Erythroblast (primary cell): Measurements from ENCODE around the gene MICU1.
"Not testable (repeated sequence)": the region's sequence is repeated elsewhere in the genome, so short reads cannot be mapped to it uniquely, and the experiment has no call there.

ENCODE experiments used
- DNase-seq, 2 experiments: peaks; one replicate each; lab custom pipeline; 2025; lab: John Stamatoyannopoulos, UW
- GATA1 ChIP-seq: IDR thresholded peaks from 2 replicates; pipeline ENCODE4 v1.6.1; 2011; ENCODE audit warnings: low read depth, mild to moderate bottlenecking, control low read depth, low read length, moderate library complexity
- POLR2A ChIP-seq: IDR thresholded peaks from 2 replicates; pipeline ENCODE4 v1.6.1; 2011; ENCODE audit warnings: mild to moderate bottlenecking, low read length

MICU1 gene

DNA sequence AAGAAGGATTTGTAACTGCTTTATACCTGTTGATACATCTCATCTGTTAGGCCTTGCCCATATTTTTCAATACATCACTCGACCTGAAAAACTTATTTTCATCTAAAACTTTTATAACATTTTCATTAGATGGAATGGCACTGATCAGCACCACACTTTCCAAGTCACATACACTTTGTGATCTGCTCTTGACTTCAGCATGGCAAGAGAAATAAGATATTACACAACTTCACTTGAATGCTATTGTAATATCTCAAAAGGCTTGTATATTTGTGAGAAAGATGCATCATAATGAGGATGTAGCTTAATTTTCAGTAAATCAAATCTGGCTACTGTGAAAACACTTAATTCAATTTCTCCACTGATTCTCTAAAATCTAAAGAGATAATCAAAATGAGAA is 126.2 kb downstream of the MICU1 start:
- TF ChIP-seq GATA1, result no peak
- no peak for DNase-seq

DNA sequence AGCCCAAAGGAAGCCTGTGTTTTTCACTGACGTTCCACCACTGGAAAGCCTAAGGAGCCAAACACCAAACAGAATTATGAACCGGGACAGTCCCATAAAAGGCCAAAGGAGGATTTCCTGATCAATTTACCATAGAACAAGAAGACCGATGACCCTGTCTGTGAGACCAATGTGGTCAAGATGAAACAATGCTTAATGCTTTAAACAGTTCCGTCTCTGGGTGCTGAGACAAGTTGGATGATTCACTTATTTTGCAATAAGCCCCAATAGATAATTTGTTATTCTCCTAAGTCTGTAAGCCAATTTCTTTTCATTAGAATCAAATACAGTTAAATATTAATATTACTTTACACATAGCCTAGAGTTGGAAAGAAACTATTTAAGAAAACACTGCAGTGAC is 134.9 kb downstream of the MICU1 start:
- DNase-seq, result no peak

DNA sequence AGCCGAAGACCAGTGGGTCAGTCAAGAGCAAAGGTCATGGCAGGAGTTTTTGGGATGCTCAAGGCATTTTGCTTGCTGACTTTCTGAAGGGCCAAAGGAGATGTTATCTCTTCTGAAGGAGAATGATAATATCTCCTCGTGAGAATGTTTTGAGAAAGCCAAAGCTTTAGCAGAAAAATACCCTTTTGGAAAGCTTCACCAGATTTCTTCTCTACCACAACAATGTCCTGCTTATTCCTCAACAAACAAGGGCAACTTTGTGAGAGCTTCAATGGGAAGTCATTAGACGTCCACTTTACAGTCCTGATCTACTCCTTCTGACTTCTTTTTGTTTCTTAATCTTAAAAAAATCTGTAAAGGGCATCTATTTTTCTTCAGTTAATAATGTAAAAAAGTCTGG is 138.4 kb downstream of the MICU1 start:
- TF ChIP-seq POLR2A, result no peak
- no peak for TF ChIP-seq GATA1
- no peak for DNase-seq

More for the DNA sequence above, 134.9 kb downstream of the MICU1 start:
- TF ChIP-seq POLR2A (no peak), GATA1 (no peak)

DNA sequence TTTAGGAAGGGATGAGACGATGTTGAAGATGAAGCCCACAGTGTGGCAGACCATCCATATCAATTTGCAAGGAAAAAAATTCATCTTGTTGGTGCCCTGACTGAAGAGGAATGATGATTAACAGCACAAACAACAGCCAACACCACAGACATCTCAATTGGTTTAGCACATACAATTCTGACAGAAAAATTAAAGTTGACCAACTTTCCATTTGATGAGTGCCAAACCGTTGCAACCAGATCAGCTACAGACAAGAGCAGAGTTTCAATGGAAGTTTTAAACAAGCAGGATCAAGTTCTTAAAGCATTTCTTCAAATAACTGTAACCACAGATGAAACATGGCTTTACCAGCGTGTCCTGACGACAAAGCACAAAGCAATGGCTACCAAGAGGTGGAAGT is 138.8 kb downstream of the MICU1 start:
- no peak for DNase-seq
- TF ChIP-seq GATA1 (no peak), POLR2A (no peak)

DNA sequence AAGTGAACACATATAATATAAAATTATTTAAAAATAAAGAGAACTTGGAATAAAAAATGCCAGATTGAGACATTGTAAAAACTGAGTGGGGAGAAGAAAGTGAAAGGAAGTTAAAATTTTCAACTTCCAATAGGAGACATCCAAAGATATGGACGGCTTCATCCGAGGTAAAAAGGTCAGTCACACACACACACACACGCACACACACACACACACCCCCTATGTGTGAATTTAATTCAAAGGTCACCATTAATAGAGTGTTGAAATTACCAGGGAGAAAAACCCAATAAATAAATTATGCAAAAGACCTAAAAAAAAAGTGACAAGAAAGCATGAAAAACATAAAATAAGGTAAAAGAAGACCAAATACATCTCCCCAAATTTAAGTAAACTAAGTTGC is 140.2 kb downstream of the MICU1 start:
- TF ChIP-seq POLR2A, result no peak
- TF ChIP-seq GATA1, result no peak
- DNase-seq, result no peak

DNA sequence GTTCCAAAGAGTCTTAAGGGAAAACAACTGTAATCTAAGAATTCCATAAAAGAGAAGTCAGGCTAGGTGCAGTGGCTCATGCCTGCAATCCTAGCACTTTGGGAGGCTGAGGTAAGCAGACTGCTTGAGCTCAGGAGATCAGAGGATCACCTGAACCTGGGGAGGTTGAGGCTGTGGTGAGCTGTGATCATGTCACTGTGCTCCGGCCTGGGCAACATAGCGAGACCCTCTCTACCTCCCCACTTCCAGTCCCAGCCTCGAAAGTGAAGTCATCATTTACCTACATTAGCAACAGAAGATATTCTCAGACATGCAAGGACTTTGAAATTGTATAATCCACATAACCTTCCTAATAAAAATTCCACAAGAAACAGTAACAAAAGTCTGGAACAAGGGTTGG is 141.4 kb downstream of the MICU1 start:
- TF ChIP-seq POLR2A (no peak), GATA1 (no peak)
- DNase-seq, result no peak

DNA sequence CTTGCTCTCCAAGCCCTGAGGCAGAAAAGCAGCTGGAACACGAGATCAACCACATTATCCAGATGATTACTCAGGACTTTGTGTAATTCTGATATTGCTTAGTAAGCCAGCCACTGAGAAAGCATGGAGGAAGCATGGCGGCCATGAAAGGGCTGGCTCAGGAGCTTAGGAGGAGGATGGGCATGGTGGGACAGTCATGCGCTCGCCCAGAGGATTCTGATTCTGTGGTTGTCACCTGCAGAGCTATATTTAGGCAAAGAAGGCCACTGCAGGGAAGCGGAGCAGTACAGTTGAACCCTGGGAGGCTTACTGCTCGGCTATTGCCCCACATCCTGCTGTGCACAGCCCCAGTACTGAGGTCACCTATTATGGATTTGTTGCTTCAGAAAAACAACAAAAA is 142.4 kb downstream of the MICU1 start:
- TF ChIP-seq GATA1 (no peak), POLR2A (no peak)
- no peak for DNase-seq

DNA sequence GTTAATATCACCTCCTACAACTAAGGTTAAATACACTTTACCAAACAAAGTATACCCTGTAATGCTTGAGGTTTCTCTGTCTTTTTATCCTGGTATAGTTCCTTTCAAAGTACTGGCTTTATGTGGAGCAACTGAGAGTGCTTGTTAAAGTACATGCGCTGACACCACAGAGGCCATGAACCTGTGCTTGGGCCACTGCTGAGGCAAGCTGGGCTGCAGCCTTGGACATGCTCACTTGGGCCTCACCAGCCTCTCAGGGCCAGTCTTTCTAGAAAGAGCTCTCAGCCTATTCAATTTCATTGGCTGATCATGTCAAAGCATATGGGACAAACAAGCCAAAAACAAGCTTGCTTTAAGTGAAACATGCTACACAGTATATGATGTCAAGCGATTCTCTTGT is 145.0 kb downstream of the MICU1 start:
- TF ChIP-seq GATA1 (no peak), POLR2A (no peak)
- no peak for DNase-seq

DNA sequence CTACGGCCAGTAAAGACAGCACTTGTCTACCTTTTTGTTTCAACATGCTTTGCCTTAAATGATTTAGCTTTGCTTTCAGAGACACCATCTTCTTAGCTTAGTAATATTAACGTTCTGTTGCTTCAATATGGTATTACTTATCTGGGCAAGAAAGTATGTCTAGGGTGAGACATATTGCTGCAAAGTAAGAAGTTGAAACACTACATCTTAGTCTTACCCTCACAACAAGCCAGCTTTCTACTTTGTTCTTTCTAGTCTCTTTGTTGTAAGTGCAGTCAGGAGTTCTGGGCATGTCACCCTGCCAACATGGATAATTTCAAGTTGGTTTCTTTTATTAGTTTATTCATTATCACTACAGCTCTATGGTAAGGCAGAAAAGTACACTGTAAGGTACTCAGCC is 148.4 kb downstream of the MICU1 start:
- TF ChIP-seq GATA1, result no peak
- no peak for TF ChIP-seq POLR2A
- DNase-seq, result no peak

DNA sequence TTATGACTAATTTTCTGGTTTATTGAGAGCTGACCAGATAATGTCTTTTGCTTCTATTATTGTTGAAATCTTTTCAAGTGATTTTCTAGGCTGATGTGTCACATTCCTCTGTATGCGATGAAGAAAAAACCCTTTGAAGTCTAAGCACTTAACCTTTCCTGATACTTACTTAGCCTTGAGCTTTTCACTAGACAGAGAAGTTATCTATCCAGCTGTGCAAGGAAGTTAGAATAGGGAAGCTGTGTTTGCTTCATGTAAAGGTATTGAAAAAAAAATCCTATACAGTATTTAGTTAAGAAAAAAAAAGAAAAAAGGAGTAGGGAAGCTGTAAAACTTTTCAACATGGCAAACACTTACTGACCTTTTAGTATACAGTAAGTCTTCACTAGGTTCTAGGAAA is 153.6 kb downstream of the MICU1 start:
- DNase-seq, result no peak
- TF ChIP-seq GATA1 (no peak), POLR2A (no peak)

DNA sequence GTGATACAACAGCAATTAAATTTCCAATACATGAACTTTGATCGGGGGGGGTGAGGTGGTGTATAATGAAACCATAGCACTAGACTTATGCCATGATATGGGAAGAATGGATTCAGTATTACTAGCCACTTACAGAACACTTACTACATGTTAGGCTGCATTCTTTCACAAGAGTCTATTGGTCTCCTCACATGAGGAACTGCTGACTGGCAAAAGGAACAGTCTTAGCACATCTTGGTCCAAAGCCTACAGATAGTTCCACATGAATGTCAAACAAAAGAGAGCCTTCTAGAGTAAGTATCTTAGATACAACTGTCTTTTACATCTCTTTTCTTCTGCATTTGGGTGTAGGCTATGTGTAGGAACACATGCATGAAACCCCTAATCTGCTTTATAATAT is 155.2 kb downstream of the MICU1 start:
- DNase-seq, result no peak
- TF ChIP-seq POLR2A (no peak), GATA1 (no peak)

DNA sequence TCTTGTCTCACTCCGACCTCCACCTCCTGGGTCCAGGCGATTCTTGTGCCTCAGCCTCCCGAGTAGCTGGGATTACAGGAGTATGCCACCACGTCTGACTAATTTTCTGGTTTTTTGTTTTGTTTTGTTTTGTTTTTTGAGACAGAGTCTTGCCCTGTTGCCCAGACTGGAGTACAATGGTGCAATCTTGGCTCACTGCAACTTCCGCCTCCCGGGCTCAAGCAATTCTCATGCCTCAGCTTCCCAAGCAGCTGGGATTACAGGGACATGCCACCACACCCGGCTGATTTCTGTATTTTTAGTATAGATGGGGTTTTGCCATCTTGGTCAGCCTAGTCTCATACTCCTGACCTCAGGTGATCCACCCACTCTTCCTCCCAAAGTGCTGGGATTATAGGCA is 158.8 kb downstream of the MICU1 start:
- DNase-seq, result not testable (repeated sequence)

DNA sequence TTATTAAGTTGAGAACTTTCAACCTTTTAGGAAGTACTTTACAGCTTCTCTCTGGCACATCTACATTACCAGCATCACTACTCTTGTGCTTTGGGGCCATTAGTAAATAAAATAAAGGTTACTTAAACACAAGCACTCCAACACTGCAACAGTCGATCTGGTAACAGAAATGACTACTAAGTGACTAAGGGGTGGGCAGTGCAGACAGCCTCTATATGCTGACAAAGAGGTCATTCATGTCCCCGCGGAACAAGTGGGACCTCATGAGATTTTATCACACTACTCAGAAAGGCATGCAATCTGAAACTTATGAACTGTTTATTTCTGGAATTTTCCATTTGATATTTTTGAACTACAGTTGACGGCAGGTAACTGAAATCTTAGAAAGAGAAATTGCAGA is 159.9 kb downstream of the MICU1 start:
- no peak for DNase-seq
- TF ChIP-seq POLR2A (no peak), GATA1 (no peak)

DNA sequence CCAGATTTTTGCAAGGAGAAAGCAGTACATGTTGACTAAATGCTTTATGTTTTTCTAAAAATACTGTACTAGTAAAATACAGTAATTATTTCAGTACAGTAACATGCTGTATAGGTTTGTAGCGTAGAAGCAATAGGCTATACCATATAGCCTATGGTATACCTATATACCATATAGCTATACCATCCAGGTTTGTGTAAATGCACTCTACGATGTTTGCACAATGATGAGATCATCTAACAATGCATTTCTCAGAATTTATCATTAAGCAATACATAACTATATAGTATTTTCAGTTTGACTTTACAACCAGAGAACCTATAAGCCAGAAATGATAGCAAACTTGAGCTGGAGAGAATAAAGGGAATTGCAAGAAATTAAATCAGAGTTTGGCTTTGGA is 161.4 kb downstream of the MICU1 start:
- no peak for TF ChIP-seq POLR2A
- no peak for TF ChIP-seq GATA1
- DNase-seq, result no peak

DNA sequence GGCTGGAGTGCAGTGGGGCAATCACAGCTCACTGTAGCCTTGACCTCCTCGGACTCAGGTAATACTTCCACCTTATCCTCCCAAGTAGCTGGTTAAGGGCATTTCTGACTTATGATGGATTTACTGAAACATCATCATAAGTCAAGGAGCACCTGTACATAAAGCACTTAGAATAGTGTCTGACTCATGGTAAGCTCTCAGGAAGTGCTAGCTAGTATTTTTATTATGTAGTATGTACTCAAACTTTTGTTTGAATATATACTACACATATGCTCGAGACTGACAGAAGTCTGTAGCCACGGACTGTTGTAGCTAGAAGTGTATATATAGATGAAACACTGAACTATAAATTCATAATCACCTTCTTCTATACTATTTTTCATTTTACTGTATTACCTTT is 163.6 kb downstream of the MICU1 start:
- DNase-seq, result no peak
- TF ChIP-seq GATA1, result no peak
- no peak for TF ChIP-seq POLR2A

DNA sequence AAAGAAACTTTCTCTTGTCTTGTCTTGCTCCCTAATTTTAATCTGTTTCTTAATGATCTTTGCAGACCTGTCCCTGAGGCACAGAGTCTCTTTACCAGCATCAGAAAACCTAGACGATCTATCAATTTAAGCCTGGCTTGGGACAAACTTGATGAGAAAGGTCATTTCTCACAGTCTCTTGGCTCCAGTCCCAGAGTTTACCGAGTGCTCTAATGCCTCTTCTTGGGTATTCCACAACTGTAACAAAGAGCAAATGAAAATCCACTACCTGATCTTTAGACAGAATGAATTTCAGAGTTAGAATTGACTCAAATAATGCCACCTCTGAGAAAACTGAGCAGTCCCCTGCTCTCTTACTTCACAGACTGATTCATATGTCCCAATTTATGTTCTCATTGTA is 164.8 kb downstream of the MICU1 start:
- TF ChIP-seq GATA1, result no peak
- no peak for TF ChIP-seq POLR2A
- DNase-seq, result no peak
